Spleen (tissue), 7 donors: ENCODE results near the gene PIK3R6.
"Not testable (repeated sequence)": the region's sequence is repeated elsewhere in the genome, so short reads cannot be mapped to it uniquely, and the experiment has no call there.

ENCODE experiments used
- POLR2A ChIP-seq, 3 donors: fragments of 450-650 bp; IDR thresholded peaks; one replicate each; pipeline ENCODE4 v1.5.1; 2017; ENCODE audit warnings: antibody characterized with exemption in 3 of 3, mild to moderate bottlenecking in 1 of 3
- POLR2AphosphoS5 ChIP-seq, 3 donors: sonication (generic); formaldehyde crosslinking; IDR thresholded peaks; one replicate each; pipeline ENCODE4 v1.5.1; 2017; ENCODE audit warnings: antibody characterized with exemption in 3 of 3
- TF ChIP-seq, protein P1 (sequence below), 11 experiments: fragments of 200-600 bp in 7 of 11; fragments of 450-650 bp in 4 of 11; sonication (generic) in 4 of 11; IDR thresholded peaks in 8 of 11; conservative IDR thresholded peaks in 3 of 11; 1 replicate in 7 of 11; 2 replicates in 4 of 11; pipeline versions ENCODE4 v1.4.0 to v1.8.0; 2016 to 2021; ENCODE audit warnings: antibody characterized with exemption in 11 of 11, inconsistent platforms in 4 of 11, mild to moderate bottlenecking in 1 of 11
- donor health status: DM: no; HTN: no; CAD: no; lungs with moderate emphysema.
- donor health status: DM: no; HTN: no; CAD: no.
- donor health status: DM: no; HTN: no; CAD: no.

GRCh38 chr17:8885163-8885966, 17.9 kb upstream of the PIK3R6 start:
- TF ChIP-seq, protein P1, sequence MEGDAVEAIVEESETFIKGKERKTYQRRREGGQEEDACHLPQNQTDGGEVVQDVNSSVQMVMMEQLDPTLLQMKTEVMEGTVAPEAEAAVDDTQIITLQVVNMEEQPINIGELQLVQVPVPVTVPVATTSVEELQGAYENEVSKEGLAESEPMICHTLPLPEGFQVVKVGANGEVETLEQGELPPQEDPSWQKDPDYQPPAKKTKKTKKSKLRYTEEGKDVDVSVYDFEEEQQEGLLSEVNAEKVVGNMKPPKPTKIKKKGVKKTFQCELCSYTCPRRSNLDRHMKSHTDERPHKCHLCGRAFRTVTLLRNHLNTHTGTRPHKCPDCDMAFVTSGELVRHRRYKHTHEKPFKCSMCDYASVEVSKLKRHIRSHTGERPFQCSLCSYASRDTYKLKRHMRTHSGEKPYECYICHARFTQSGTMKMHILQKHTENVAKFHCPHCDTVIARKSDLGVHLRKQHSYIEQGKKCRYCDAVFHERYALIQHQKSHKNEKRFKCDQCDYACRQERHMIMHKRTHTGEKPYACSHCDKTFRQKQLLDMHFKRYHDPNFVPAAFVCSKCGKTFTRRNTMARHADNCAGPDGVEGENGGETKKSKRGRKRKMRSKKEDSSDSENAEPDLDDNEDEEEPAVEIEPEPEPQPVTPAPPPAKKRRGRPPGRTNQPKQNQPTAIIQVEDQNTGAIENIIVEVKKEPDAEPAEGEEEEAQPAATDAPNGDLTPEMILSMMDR (IDR thresholded peaks at IDR 0.05 in 8 of 11, conservative IDR thresholded peaks at IDR 0.05 in 3 of 11): not testable (repeated sequence)
- TF ChIP-seq POLR2A, POLR2AphosphoS5 (IDR thresholded peaks at IDR 0.05): not testable (repeated sequence)
